Spleen (tissue), 7 donors: ENCODE data around the gene SRSF4.

Experiments
- POLR2A ChIP-seq, 3 donors: fragments of 450-650 bp; IDR thresholded peaks; one replicate each; pipeline ENCODE4 v1.5.1; 2017; ENCODE audit warnings: antibody characterized with exemption in 3 of 3, mild to moderate bottlenecking in 1 of 3
- POLR2AphosphoS5 ChIP-seq, 3 donors: sonication (generic); formaldehyde crosslinking; IDR thresholded peaks; one replicate each; pipeline ENCODE4 v1.5.1; 2017; ENCODE audit warnings: antibody characterized with exemption in 3 of 3
- TF ChIP-seq, protein P1 (sequence below), 11 experiments: fragments of 200-600 bp in 7 of 11; fragments of 450-650 bp in 4 of 11; sonication (generic) in 4 of 11; IDR thresholded peaks in 8 of 11; conservative IDR thresholded peaks in 3 of 11; 1 replicate in 7 of 11; 2 replicates in 4 of 11; pipeline versions ENCODE4 v1.4.0 to v1.8.0; 2016 to 2021; ENCODE audit warnings: antibody characterized with exemption in 11 of 11, inconsistent platforms in 4 of 11, mild to moderate bottlenecking in 1 of 11
- donor health status: DM: no; HTN: no; CAD: no; lungs with moderate emphysema.
- donor health status: DM: no; HTN: no; CAD: no.
- donor health status: DM: no; HTN: no; CAD: no.

- TF ChIP-seq POLR2A (IDR thresholded peaks at IDR 0.05), result no peak
- TF ChIP-seq, protein P1, sequence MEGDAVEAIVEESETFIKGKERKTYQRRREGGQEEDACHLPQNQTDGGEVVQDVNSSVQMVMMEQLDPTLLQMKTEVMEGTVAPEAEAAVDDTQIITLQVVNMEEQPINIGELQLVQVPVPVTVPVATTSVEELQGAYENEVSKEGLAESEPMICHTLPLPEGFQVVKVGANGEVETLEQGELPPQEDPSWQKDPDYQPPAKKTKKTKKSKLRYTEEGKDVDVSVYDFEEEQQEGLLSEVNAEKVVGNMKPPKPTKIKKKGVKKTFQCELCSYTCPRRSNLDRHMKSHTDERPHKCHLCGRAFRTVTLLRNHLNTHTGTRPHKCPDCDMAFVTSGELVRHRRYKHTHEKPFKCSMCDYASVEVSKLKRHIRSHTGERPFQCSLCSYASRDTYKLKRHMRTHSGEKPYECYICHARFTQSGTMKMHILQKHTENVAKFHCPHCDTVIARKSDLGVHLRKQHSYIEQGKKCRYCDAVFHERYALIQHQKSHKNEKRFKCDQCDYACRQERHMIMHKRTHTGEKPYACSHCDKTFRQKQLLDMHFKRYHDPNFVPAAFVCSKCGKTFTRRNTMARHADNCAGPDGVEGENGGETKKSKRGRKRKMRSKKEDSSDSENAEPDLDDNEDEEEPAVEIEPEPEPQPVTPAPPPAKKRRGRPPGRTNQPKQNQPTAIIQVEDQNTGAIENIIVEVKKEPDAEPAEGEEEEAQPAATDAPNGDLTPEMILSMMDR (IDR thresholded peaks at IDR 0.05 in 8 of 11, conservative IDR thresholded peaks at IDR 0.05 in 3 of 11), result no peak
- no peak for TF ChIP-seq POLR2AphosphoS5 (IDR thresholded peaks at IDR 0.05)
Measured at GRCh38 chr1:29209173-29209572, 27.5 kb upstream of the SRSF4 start.
